ENCODE measurements around the gene PDZD2.

Gene PDZD2

DNA sequence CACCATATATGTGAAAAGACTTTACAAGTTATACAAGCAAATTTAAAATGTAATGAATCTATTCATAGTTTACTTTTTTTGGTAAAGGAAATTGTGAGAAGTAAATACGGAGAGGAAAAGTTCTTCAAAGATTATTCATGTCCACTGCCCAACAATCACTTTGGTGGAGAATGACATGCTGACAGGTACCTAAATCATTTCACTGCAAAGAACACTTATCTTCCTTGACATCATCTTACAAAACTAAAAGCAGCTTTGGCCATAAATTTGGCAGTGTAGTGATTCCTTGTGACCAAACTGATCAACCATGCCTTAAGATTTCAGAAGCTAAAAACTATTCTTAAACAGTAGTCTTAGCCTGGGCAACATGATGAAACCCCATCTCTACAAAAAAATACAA lies 492.7 kb downstream of the PDZD2 start:
- H3K27me3 ChIP-seq, result no peaks in the 10 kb centered on the region
- H3K9me3 ChIP-seq, result no peaks in the 10 kb centered on the region
- TF ChIP-seq CTCF (IDR thresholded peaks at IDR 0.05), result no peak
- peaks cover 31% of the 10 kb centered on the region for H3K36me3 ChIP-seq
- peaks cover 0 to 11% of the 10 kb centered on the region in 2 experiments for H3K4me1 ChIP-seq (ENCODE audit: control insufficient read depth in 1 of 2, insufficient read depth in 1 of 2, low read depth in 1 of 2, low read length in 1 of 2)
- H3K4me3 ChIP-seq (ENCODE audit: low read depth in 1 of 2, low read length in 1 of 2), result no peak overlapping the region
- no peak overlapping the region for H3K27ac ChIP-seq

DNA sequence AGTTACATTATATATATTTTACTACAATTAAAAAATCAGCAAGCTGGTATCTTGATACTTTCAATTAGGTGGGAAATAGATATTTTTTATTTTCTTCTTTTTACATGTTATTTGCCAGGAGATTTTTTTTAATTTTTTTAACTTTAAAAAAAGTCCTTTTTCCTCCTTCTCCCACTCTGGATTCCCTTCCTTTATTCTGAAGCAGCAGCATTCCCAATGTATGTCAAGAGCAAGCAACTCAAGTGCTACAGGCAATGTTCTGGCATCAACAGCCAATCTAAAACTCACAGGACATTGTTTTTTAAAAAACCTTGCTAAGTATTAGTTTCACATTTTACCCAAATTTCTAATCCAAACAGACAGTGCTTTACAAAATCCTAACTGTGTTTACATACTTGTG lies 493.8 kb downstream of the PDZD2 start:
- Histone ChIP-seq H3K27me3 (no peaks in the 10 kb centered on the region), H3K27ac (no peak overlapping the region), H3K4me1 (ENCODE audit: control insufficient read depth in 1 of 2, insufficient read depth in 1 of 2, low read depth in 1 of 2, low read length in 1 of 2) (peaks cover 0 to 11% of the 10 kb centered on the region in 2 experiments), H3K36me3 (peaks cover 27% of the 10 kb centered on the region), H3K9me3 (no peaks in the 10 kb centered on the region), H3K4me3 (ENCODE audit: low read depth in 1 of 2, low read length in 1 of 2) (no peak overlapping the region)
- TF ChIP-seq CTCF (IDR thresholded peaks at IDR 0.05), result no peak

- no peak for TF ChIP-seq CTCF (IDR thresholded peaks at IDR 0.05)
- peaks cover 0 to 11% of the 10 kb centered on the region in 2 experiments for H3K4me1 ChIP-seq (ENCODE audit: control insufficient read depth in 1 of 2, insufficient read depth in 1 of 2, low read depth in 1 of 2, low read length in 1 of 2)
- no peaks in the 10 kb centered on the region for H3K9me3 ChIP-seq
- H3K27ac ChIP-seq, result no peak overlapping the region
- peaks cover 21% of the 10 kb centered on the region for H3K36me3 ChIP-seq
- no peak overlapping the region for H3K4me3 ChIP-seq (ENCODE audit: low read depth in 1 of 2, low read length in 1 of 2)
- H3K27me3 ChIP-seq, result no peaks in the 10 kb centered on the region
Measured at GRCh38 chr5:32135086-32135485, 496.2 kb downstream of the PDZD2 start.

DNA sequence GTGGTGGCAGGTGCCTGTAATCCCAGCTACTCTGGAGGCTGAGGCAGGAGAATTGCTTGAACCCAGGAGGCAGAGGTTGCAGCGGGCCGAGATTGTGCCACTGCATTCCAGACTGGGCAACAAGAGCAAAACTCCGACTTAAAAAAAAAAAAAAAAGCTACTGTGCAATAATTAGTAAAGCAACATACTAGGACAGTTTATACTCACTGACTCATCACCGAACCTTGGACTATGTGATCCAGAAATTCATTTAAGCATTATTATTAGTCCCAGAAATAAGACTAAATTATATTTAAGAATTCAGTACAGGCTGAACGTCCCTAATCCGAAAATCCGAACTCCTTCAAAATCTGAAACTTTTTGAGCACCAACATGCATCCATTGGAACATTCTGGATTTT lies 497.4 kb downstream of the PDZD2 start:
- no peak overlapping the region for H3K27ac ChIP-seq
- peaks cover 0 to 4% of the 10 kb centered on the region in 2 experiments for H3K4me1 ChIP-seq (ENCODE audit: control insufficient read depth in 1 of 2, insufficient read depth in 1 of 2, low read depth in 1 of 2, low read length in 1 of 2)

DNA sequence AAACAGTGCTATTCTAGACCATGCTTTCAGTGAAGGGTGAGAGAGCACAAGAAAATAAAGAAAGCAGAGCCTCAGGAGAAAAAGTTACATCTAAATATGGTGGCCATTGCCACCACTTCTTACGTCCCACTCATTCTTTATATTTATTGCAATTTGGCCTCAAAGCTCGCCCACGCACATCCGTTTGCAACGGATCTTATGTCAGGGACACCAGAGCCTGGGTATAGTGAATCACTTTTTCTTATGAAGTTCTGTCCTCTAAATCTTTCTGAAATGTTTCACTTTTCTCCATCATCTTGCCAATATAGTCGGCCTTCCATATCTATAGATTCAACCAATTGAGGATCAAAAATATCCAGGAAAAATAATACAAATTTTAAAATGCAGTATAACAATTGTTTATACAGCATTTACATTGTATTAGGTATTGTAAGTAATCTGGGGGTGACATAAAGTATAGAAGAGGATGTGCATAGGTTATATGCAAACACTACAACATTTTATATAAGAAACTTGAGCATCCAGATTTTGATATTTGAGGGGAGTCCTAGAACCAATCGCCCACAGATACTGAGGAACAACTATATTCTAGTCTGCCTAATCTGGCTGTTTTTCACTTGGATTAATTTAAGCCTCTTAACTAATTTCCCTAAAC lies 500.0 kb downstream of the PDZD2 start:
- no peak overlapping the region for H3K4me3 ChIP-seq (ENCODE audit: low read depth in 1 of 2, low read length in 1 of 2)
- no peaks in the 10 kb centered on the region for H3K27me3 ChIP-seq
- TF ChIP-seq CTCF (IDR thresholded peaks at IDR 0.05), result no peak
- no peak overlapping the region for H3K27ac ChIP-seq
- no peaks in the 10 kb centered on the region for H3K4me1 ChIP-seq (ENCODE audit: control insufficient read depth in 1 of 2, insufficient read depth in 1 of 2, low read depth in 1 of 2, low read length in 1 of 2)
- H3K36me3 ChIP-seq, result peaks cover 24% of the 10 kb centered on the region
- no peaks in the 10 kb centered on the region for H3K9me3 ChIP-seq

More for the DNA sequence above, 497.4 kb downstream of the PDZD2 start:
- TF ChIP-seq CTCF (IDR thresholded peaks at IDR 0.05), result no peak
- Histone ChIP-seq H3K27me3 (no peaks in the 10 kb centered on the region), H3K9me3 (no peaks in the 10 kb centered on the region), H3K36me3 (peaks cover 21% of the 10 kb centered on the region), H3K4me3 (ENCODE audit: low read depth in 1 of 2, low read length in 1 of 2) (no peak overlapping the region)

Data from neutrophil (primary cell).